Endodermal cell (in vitro differentiated cells): ENCODE measurements around the gene ACYP2. TPM values are rescaled to one million over a fixed set of nuclear protein-coding genes. Genes with fewer than 3 reads are reported as not detected.

ENCODE experiments used
- DNase-seq: peaks from one replicate; pipeline ENCODE4 v3.0.0-alpha.2; 2017
- H3K27ac ChIP-seq: 2 replicates; pipeline ENCODE4 v1.5.1; 2013; ENCODE audit warnings: mild to moderate bottlenecking, low read depth, low read length, moderate library complexity
- H3K27me3 ChIP-seq: 2 replicates; pipeline ENCODE4 v1.6.1; 2013; ENCODE audit warnings: mild to moderate bottlenecking, low read length, moderate library complexity; ENCODE audit not compliant: insufficient read depth, control insufficient read depth, poor library complexity, severe bottlenecking
- H3K36me3 ChIP-seq: 2 replicates; pipeline ENCODE4 v1.7.0; 2013; ENCODE audit warnings: mild to moderate bottlenecking, low read length, moderate library complexity; ENCODE audit not compliant: control insufficient read depth, insufficient read depth
- H3K4me1 ChIP-seq: one replicate; pipeline ENCODE4 v1.7.0; 2013; ENCODE audit warnings: low read length; ENCODE audit not compliant: control insufficient read depth, insufficient read depth
- H3K4me3 ChIP-seq: 2 replicates; pipeline ENCODE4 v1.5.1; 2013; ENCODE audit warnings: mild to moderate bottlenecking, low read length, moderate library complexity
- H3K9ac ChIP-seq: 2 replicates; pipeline ENCODE4 v1.6.1; 2013; ENCODE audit warnings: mild to moderate bottlenecking, low read length, moderate library complexity; ENCODE audit not compliant: poor library complexity, severe bottlenecking; ENCODE audit errors: extremely low read depth
- H3K9me3 ChIP-seq: 2 replicates; pipeline ENCODE4 v1.6.1; 2013; ENCODE audit warnings: mild to moderate bottlenecking, low read length, moderate library complexity; ENCODE audit not compliant: control insufficient read depth
- H3K27ac Mint-ChIP-seq: 2 replicates; pipeline ENCODE4 v1.8.0; 2020; ENCODE audit warnings: mixed read lengths
- H3K27me3 Mint-ChIP-seq: 2 replicates; pipeline ENCODE4 v1.8.0; 2021; ENCODE audit warnings: mild to moderate bottlenecking, mixed read lengths; ENCODE audit not compliant: insufficient read depth
- H3K36me3 Mint-ChIP-seq: 2 replicates; pipeline ENCODE4 v1.8.0; 2020; ENCODE audit warnings: low read depth, mixed read lengths
- H3K4me1 Mint-ChIP-seq: 2 replicates; pipeline ENCODE4 v1.8.0; 2020; ENCODE audit warnings: mixed read lengths
- H3K4me3 Mint-ChIP-seq: 2 replicates; pipeline ENCODE4 v1.8.0; 2020; ENCODE audit warnings: mild to moderate bottlenecking, moderate library complexity, mixed read lengths
- H3K9me3 Mint-ChIP-seq: 2 replicates; pipeline ENCODE4 v1.8.0; 2020; ENCODE audit warnings: mild to moderate bottlenecking, mixed read lengths
- CTCF ChIP-seq: fragments of 200-600 bp; sonication (generic); conservative IDR thresholded peaks from 2 replicates; pipeline ENCODE4 v1.5.0; 2021; ENCODE audit warnings: antibody characterized with exemption, mild to moderate bottlenecking
- WGBS, 2 experiments: methylation state at CpG; one replicate each; pipeline versions ENCODE4 v1.1.5 to v1.1.7; 2013; ENCODE audit warnings: missing lambda C conversion rate in 2 of 2, mixed read lengths in 1 of 2; ENCODE audit not compliant: insufficient coverage in 1 of 2, insufficient read length in 1 of 2; 5-methylcytosine and 5-hydroxymethylcytosine counted together
- total RNA-seq, 2 donors: library from RNA; stranded (reverse); fragmentation: NEBNext Ultra II Directional in 1 of 2; extraction: Animal tissue kit (Norgen Biotek cat#: 25700) in 1 of 2; gene quantifications; 2 replicates in 1 of 2; 3 replicates in 1 of 2; pipeline ENCODE4 v1.2.1, GENCODE V29; 2021

ACYP2 gene
- total RNA-seq, 2 donors from 2014 or later = 7.4 to 8.6 TPM

GRCh38 chr2:54255230-54256090, 140.0 kb downstream of the ACYP2 start:
- Histone ChIP-seq H3K27ac (no peak overlapping the region), H3K4me3 (no peak overlapping the region), H3K36me3 (no peaks in the 10 kb centered on the region), H3K9ac (no peak overlapping the region), H3K4me1 (no peaks in the 10 kb centered on the region), H3K9me3 (no peaks in the 10 kb centered on the region), H3K27me3 (no peaks in the 10 kb centered on the region)
- no peak for DNase-seq
- Mint-ChIP-seq H3K4me1 (no peaks in the 10 kb centered on the region), H3K27ac (no peak overlapping the region), H3K36me3 (no peaks in the 10 kb centered on the region), H3K4me3 (no peak overlapping the region), H3K9me3 (peaks cover 1% of the 10 kb centered on the region), H3K27me3 (no peaks in the 10 kb centered on the region)
- WGBS, 2 experiments = 93 to 94% methylated on average over 27 to 37 of the region's 37 CpGs
- no peak for TF ChIP-seq CTCF

- Histone ChIP-seq H3K27ac (no peak within 1 kb of the TSS), H3K9ac (no peak within 1 kb of the TSS), H3K4me3 (no peak within 1 kb of the TSS), H3K4me1 (no peaks in the 10 kb centered on the region), H3K27me3 (no peaks in the 10 kb centered on the region), H3K36me3 (no peaks in the 10 kb centered on the region), H3K9me3 (no peaks in the 10 kb centered on the region)
- TF ChIP-seq CTCF = no peak
- 94 to 96% methylated on average over 19 to 25 of the region's 25 CpGs for WGBS, 2 experiments
- no peak for DNase-seq
- Mint-ChIP-seq H3K4me1 (no peaks in the 10 kb centered on the region), H3K36me3 (no peaks in the 10 kb centered on the region), H3K4me3 (no peak within 1 kb of the TSS), H3K27me3 (no peaks in the 10 kb centered on the region), H3K9me3 (peaks cover 1% of the 10 kb centered on the region), H3K27ac (no peak within 1 kb of the TSS)
Observed at GRCh38 chr2:54256091-54256694, 140.8 kb downstream of the ACYP2 start, which contains the start of gene TSPYL6. TSS of gene TSPYL6 (minus strand) at chr2:54256229. CDS start at chr2:54256151, 78 bp downstream.

GRCh38 chr2:54258166-54258565, 142.8 kb downstream of the ACYP2 start:
- H3K27ac ChIP-seq = no peak overlapping the region
- no peak for DNase-seq
- H3K9me3 ChIP-seq = no peaks in the 10 kb centered on the region
- H3K36me3 ChIP-seq = no peaks in the 10 kb centered on the region
- no peak overlapping the region for H3K4me3 ChIP-seq
- H3K27me3 ChIP-seq = no peaks in the 10 kb centered on the region
- H3K9me3 Mint-ChIP-seq = peaks cover 1% of the 10 kb centered on the region
- no peaks in the 10 kb centered on the region for H3K36me3 Mint-ChIP-seq
- no peaks in the 10 kb centered on the region for H3K27me3 Mint-ChIP-seq
- H3K4me1 Mint-ChIP-seq = no peaks in the 10 kb centered on the region
- no peak for TF ChIP-seq CTCF
- H3K4me1 ChIP-seq = no peaks in the 10 kb centered on the region
- 93 to 97% methylated on average over 2 of the region's 2 CpGs for WGBS, 2 experiments
- no peak overlapping the region for H3K27ac Mint-ChIP-seq
- no peak overlapping the region for H3K9ac ChIP-seq
- H3K4me3 Mint-ChIP-seq = no peak overlapping the region
